ENCODE measurements around the gene FAM162B. TPM values are rescaled to one million over a fixed set of nuclear protein-coding genes. Genes with fewer than 3 reads are reported as not detected.

Gene FAM162B
- total and polyA plus RNA-seq, 4 donors: 0.56 to 1.0 (median 0.59) TPM

- no peak overlapping the region for H3K9ac ChIP-seq (ENCODE audit: low read depth in 1 of 2, low read length in 2 of 2)
- peaks cover 0 to 12% (median 3%) of the 10 kb centered on the region in 4 donors for H3K27me3 ChIP-seq (ENCODE audit: control insufficient read depth in 4 of 4, insufficient read depth in 4 of 4, low read length in 3 of 4)
- H3K27ac ChIP-seq (ENCODE audit: low read depth in 1 of 2, low read length in 2 of 2): no peak overlapping the region
- H3K4me3 ChIP-seq (ENCODE audit: low read depth in 1 of 3, low read length in 3 of 3): no peak overlapping the region
- WGBS: 86% methylated on average over 1 of the region's 1 CpG
- no peaks in the 10 kb centered on the region for H3K9me3 ChIP-seq (ENCODE audit: control insufficient read depth in 4 of 4, low read length in 3 of 4)
- TF ChIP-seq REST (IDR thresholded peaks at IDR 0.05) (no peak), HNF4G (IDR thresholded peaks at IDR 0.05) (no peak), GABPA (IDR thresholded peaks at IDR 0.05 in 1 of 2, conservative IDR thresholded peaks at IDR 0.05 in 1 of 2) (no peak), JUND (IDR thresholded peaks at IDR 0.05) (no peak), ATF3 (IDR thresholded peaks at IDR 0.05) (no peak), SP1 (IDR thresholded peaks at IDR 0.05) (no peak), EGR1 (IDR thresholded peaks at IDR 0.05; ENCODE audit: low read depth in 2 of 2) (no peak), FOXA2 (IDR thresholded peaks at IDR 0.05) (no peak), NR2F2 (IDR thresholded peaks at IDR 0.05) (no peak), TAF1 (conservative IDR thresholded peaks at IDR 0.05) (no peak), RXRA (IDR thresholded peaks at IDR 0.05) (no peak), HNF4A (conservative IDR thresholded peaks at IDR 0.05) (no peak), RAD21 (IDR thresholded peaks at IDR 0.05) (no peak), FOXA1 (IDR thresholded peaks at IDR 0.05) (no peak), MAX (IDR thresholded peaks at IDR 0.05) (no peak), YY1 (IDR thresholded peaks at IDR 0.05) (no peak)
- TF ChIP-seq, protein P1, sequence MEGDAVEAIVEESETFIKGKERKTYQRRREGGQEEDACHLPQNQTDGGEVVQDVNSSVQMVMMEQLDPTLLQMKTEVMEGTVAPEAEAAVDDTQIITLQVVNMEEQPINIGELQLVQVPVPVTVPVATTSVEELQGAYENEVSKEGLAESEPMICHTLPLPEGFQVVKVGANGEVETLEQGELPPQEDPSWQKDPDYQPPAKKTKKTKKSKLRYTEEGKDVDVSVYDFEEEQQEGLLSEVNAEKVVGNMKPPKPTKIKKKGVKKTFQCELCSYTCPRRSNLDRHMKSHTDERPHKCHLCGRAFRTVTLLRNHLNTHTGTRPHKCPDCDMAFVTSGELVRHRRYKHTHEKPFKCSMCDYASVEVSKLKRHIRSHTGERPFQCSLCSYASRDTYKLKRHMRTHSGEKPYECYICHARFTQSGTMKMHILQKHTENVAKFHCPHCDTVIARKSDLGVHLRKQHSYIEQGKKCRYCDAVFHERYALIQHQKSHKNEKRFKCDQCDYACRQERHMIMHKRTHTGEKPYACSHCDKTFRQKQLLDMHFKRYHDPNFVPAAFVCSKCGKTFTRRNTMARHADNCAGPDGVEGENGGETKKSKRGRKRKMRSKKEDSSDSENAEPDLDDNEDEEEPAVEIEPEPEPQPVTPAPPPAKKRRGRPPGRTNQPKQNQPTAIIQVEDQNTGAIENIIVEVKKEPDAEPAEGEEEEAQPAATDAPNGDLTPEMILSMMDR (IDR thresholded peaks at IDR 0.05; ENCODE audit: low read depth, low read length, missing input control): no peak
- TF ChIP-seq, protein P2, sequence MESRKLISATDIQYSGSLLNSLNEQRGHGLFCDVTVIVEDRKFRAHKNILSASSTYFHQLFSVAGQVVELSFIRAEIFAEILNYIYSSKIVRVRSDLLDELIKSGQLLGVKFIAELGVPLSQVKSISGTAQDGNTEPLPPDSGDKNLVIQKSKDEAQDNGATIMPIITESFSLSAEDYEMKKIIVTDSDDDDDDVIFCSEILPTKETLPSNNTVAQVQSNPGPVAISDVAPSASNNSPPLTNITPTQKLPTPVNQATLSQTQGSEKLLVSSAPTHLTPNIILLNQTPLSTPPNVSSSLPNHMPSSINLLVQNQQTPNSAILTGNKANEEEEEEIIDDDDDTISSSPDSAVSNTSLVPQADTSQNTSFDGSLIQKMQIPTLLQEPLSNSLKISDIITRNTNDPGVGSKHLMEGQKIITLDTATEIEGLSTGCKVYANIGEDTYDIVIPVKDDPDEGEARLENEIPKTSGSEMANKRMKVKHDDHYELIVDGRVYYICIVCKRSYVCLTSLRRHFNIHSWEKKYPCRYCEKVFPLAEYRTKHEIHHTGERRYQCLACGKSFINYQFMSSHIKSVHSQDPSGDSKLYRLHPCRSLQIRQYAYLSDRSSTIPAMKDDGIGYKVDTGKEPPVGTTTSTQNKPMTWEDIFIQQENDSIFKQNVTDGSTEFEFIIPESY (IDR thresholded peaks at IDR 0.05): no peak
- peaks cover 3 to 13% (median 10%) of the 10 kb centered on the region in 4 donors for H3K4me1 ChIP-seq (ENCODE audit: control insufficient read depth in 4 of 4, insufficient read depth in 4 of 4, low read length in 3 of 4)
- DNase-seq (ENCODE audit: low spot score): no peak
- H3K36me3 ChIP-seq (ENCODE audit: control insufficient read depth in 4 of 4, insufficient read depth in 3 of 4, low read depth in 1 of 4, low read length in 3 of 4): no peaks in the 10 kb centered on the region
These were observed 3.3 kb downstream of the FAM162B start for GRCh38 chr6:116762235-116762634.

Data from liver (tissue), 9 donors.